Measurements from ENCODE around the gene TMX2.
"Not testable (repeated sequence)": the region's sequence is repeated elsewhere in the genome, so short reads cannot be mapped to it uniquely, and the experiment has no call there.

TMX2 gene

GRCh38 chr11:57716726-57717125 lies 4.3 kb downstream of the TMX2 start:
- DNase-seq = not testable (repeated sequence)

- DNase-seq = no peak
These were observed 14.8 kb downstream of the TMX2 start for GRCh38 chr11:57727185-57727584.

GRCh38 chr11:57728829-57729228 lies 16.4 kb downstream of the TMX2 start:
- no peak for DNase-seq

GRCh38 chr11:57729479-57729878 lies 17.1 kb downstream of the TMX2 start:
- no peak for DNase-seq

- no peak for DNase-seq
These were observed 20.3 kb downstream of the TMX2 start for GRCh38 chr11:57732661-57733060.

- no peak for DNase-seq
These were observed 23.4 kb downstream of the TMX2 start for GRCh38 chr11:57735619-57736298.

GRCh38 chr11:57741132-57742086 lies 29.0 kb downstream of the TMX2 start, which contains the start of gene SELENOH:
Gene SELENOH, plus strand, starts transcription at chr11:57741491. Its CDS starts 105 bp downstream, at chr11:57741596.
- peak; percentile 91 to 93 for DNase-seq

GRCh38 chr11:57742087-57742452 lies 29.7 kb downstream of the TMX2 start:
- no peak for DNase-seq

- no peak for DNase-seq
These were observed 32.0 kb downstream of the TMX2 start for GRCh38 chr11:57744357-57744756.

GRCh38 chr11:57745206-57745605 lies 32.8 kb downstream of the TMX2 start:
- no peak for DNase-seq

- no peak for DNase-seq
These were observed 34.5 kb downstream of the TMX2 start for GRCh38 chr11:57746920-57747319.

- no peak for DNase-seq
These were observed 38.8 kb downstream of the TMX2 start for GRCh38 chr11:57751176-57751575.

GRCh38 chr11:57751676-57752253 lies 39.4 kb downstream of the TMX2 start, which contains the start of gene BTBD18:
Gene BTBD18, minus strand, starts transcription at chr11:57751819. Its CDS starts 631 bp downstream, at chr11:57751188.
- peak; percentile 8 to 42 for DNase-seq

GRCh38 chr11:57752954-57753353 lies 40.6 kb downstream of the TMX2 start:
- no peak for DNase-seq

GRCh38 chr11:57758174-57758573 lies 45.8 kb downstream of the TMX2 start:
- DNase-seq = no peak

GRCh38 chr11:57761301-57762234 lies 49.2 kb downstream of the TMX2 start, which contains the start of gene CTNND1:
Gene CTNND1, plus strand, starts transcription at chr11:57761802. Its CDS starts 29,677 bp downstream, at chr11:57791479.
- peak; percentile 77 to 85 for DNase-seq

GRCh38 chr11:57762235-57762861 lies 50.0 kb downstream of the TMX2 start:
- no peak for DNase-seq

- no peak for DNase-seq
These were observed 51.2 kb downstream of the TMX2 start for GRCh38 chr11:57763568-57763967.

- no peak for DNase-seq
These were observed 51.6 kb downstream of the TMX2 start for GRCh38 chr11:57764021-57764420.

- no peak for DNase-seq
These were observed 52.2 kb downstream of the TMX2 start for GRCh38 chr11:57764566-57764965.

GRCh38 chr11:57764972-57765371 lies 52.6 kb downstream of the TMX2 start:
- DNase-seq = no peak

GRCh38 chr11:57770793-57771192 lies 58.4 kb downstream of the TMX2 start:
- no peak for DNase-seq

Measured in AML-193 (cell line).